Cardiac muscle cell (in vitro differentiated cells and primary cell): Measurements from ENCODE around the gene AKT1S1. TPM values are rescaled to one million over a fixed set of nuclear protein-coding genes. Genes with fewer than 3 reads are reported as not detected.
"Not testable (repeated sequence)": the region's sequence is repeated elsewhere in the genome, so short reads cannot be mapped to it uniquely, and the experiment has no call there.

ENCODE experiments used
- DNase-seq, 2 donors: peaks; one replicate each; pipeline versions ENCODE4 v3.0.0 to v3.0.0-alpha.2; 2010 to 2017; ENCODE audit warnings: low read depth in 1 of 2, low spot score in 1 of 2
- H3K27ac ChIP-seq: fragments of 200-600 bp; sonication (generic); 2 replicates; pipeline ENCODE4 v1.5.1; 2016
- H3K27me3 ChIP-seq: fragments of 200-600 bp; sonication (generic); 2 replicates; pipeline ENCODE4 v1.6.0; 2016; ENCODE audit warnings: control low read depth
- H3K36me3 ChIP-seq: fragments of 200-600 bp; sonication (generic); 2 replicates; pipeline ENCODE4 v1.5.1; 2016; ENCODE audit warnings: control low read depth
- H3K4me1 ChIP-seq: fragments of 200-600 bp; sonication (generic); 2 replicates; pipeline ENCODE4 v1.8.1; 2017; ENCODE audit warnings: low read depth, mild to moderate bottlenecking, mixed run types
- H3K4me3 ChIP-seq: fragments of 200-600 bp; sonication (generic); 2 replicates; pipeline ENCODE4 v1.5.1; 2016; ENCODE audit warnings: mild to moderate bottlenecking
- H3K9me3 ChIP-seq: fragments of 200-600 bp; sonication (generic); 2 replicates; pipeline ENCODE4 v1.5.1; 2017; ENCODE audit warnings: low read depth, mild to moderate bottlenecking, control low read depth
- CTCF ChIP-seq: IDR thresholded peaks from 2 replicates; pipeline ENCODE4 v1.5.1; 2012; ENCODE audit warnings: low read depth, mild to moderate bottlenecking, low read length
- polyA plus RNA-seq: library from polyadenylated mRNA; unstranded; fragments of >200 nt; fragmentation: Nextera tagmentation; extraction: Ambion mirVana; gene quantifications from 2 replicates; pipeline ENCODE4 v1.2.1, GENCODE V29; 2016
- total RNA-seq: library from RNA; depleted of rRNA; stranded (reverse); fragments of >200 nt; gene quantifications from 2 replicates; pipeline ENCODE4 v1.2.3, GENCODE V29; 2016

AKT1S1 gene
- total and polyA plus RNA-seq, 2 experiments from 2014 or later: 27.5 to 66.2 TPM

DNA sequence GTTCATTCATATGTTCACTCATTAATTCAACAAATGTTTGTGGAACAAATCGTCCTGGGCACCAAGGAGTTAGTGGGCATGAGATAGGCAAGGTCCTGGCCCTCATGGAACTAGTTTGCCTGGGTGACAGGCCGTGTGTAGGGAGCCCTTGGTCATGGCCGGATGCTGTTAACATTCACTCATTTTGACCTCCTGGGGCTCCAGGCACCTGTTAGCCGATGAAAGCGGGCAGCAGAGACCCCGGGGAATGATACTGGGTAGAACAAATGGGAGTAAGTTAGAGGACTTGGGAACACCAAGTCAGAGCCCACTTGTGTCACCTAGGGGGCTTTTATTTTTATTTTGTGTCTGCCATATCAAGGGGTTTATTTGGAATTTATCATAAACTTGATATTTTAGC lies 52.5 kb downstream of the AKT1S1 start:
- Histone ChIP-seq H3K36me3 (peaks cover 5% of the 10 kb centered on the region), H3K27me3 (no peaks in the 10 kb centered on the region), H3K27ac (no peak overlapping the region), H3K4me1 (peaks cover 7% of the 10 kb centered on the region), H3K4me3 (no peak overlapping the region), H3K9me3 (no peaks in the 10 kb centered on the region)
- DNase-seq: no peak
- no peak for TF ChIP-seq CTCF

DNA sequence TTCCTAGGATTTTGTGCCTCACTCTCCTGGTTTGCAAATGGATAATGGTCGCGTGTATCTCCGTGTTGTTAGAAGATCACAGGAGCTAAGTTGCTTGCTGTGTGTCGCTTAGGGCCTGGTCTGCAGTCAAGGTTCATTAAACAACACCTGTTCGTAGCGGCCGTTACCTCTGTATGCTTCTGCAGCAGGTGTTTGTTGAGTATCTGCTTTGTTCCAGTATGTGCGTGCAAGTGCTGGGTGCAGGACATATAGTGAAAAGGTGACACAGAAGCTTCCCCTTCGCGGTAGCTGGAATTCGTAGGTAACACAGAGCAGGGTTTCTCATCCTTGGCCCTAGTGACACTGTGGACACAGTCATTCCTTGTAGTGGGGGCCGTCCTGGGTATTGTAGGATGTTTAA lies 53.7 kb downstream of the AKT1S1 start:
- TF ChIP-seq CTCF: no peak

DNA sequence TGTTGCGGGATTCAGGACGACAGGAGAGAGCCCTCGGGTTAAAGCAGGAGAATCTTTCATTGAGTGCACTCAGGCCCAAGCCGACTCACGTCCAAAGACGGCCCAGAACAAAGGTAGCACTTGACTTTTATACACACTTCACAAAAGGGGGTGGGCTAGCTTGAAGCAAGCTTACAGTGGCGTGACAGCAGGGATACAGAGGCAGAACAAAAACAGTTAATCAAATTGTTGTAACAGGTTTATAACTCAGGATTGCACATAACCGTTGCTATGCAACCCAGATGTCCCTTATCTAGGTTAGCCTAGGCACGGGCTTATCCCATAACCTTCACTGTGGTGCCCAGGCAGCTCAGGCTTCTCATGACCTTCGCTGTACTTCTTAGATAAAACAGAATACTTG lies 57.0 kb downstream of the AKT1S1 start:
- Histone ChIP-seq H3K27ac (peak overlapping the region; percentile 62), H3K27me3 (no peaks in the 10 kb centered on the region), H3K9me3 (no peaks in the 10 kb centered on the region), H3K36me3 (peaks cover 5% of the 10 kb centered on the region), H3K4me3 (no peak overlapping the region), H3K4me1 (peaks cover 12% of the 10 kb centered on the region)
- DNase-seq: peak in 1 of 2 donors; percentile 70
- TF ChIP-seq CTCF: no peak

More for the DNA sequence above, 53.7 kb downstream of the AKT1S1 start:
- no peak overlapping the region for H3K27ac ChIP-seq
- DNase-seq: no peak
- H3K36me3 ChIP-seq: peaks cover 5% of the 10 kb centered on the region
- H3K9me3 ChIP-seq: no peaks in the 10 kb centered on the region
- no peak overlapping the region for H3K4me3 ChIP-seq
- H3K27me3 ChIP-seq: no peaks in the 10 kb centered on the region
- H3K4me1 ChIP-seq: peaks cover 12% of the 10 kb centered on the region

DNA sequence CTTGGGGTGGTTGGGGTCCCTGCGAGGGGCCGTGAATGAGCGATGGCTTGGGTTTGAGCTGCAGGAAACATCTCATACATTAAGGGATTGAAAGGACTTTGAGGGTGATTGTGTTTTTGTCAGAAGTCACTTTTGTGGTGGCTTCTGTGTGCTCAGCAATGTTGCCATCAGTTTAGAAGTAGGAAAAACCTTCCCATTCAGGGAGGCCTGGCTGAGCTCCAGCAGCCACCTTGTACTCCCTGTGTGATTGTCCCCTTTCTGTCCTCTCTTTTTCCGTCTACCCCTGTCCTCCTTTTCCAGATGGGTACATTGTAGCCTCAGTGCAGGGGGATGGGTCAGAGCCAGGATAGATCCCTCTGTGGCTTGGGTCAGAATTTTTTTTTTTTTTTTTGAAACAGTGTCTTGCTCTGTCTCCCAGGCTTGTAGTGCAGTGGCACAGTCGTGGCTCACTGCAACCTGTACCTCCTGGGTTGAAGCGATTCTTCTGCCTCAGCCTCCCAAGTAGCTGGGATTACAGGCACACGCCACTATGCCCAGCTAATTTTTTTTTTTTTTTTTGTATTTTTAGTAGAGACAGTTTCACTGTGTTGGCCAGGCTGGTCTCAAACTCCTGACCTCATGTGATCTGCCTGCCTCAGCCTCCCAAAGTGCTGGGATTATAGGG lies 57.6 kb downstream of the AKT1S1 start:
- H3K27me3 ChIP-seq, DNase-seq, H3K36me3 ChIP-seq, H3K9me3 ChIP-seq: not testable (repeated sequence)
- H3K4me3 ChIP-seq: peak overlapping the region; percentile 53
- peak overlapping the region; percentile 62 for H3K27ac ChIP-seq
- H3K4me1 ChIP-seq: peaks cover 12% of the 10 kb centered on the region

Other genes with a start within 250 kb of the AKT1S1 start
- 41.3 and 42.6 TPM in 2 replicates for gene RRAS, start 237.2 kb downstream of the AKT1S1 start, total RNA-seq
- gene RRAS, start 237.2 kb downstream of the AKT1S1 start, polyA plus RNA-seq: 80.1 and 88.1 TPM in 2 replicates
- gene SCAF1, start 235.1 kb downstream of the AKT1S1 start, total RNA-seq: 66.9 and 71.0 TPM in 2 replicates
- gene SCAF1, start 235.1 kb downstream of the AKT1S1 start, polyA plus RNA-seq: 16.4 and 19.3 TPM in 2 replicates
- gene IRF3, start 211.5 kb downstream of the AKT1S1 start, total RNA-seq: 137 and 145 TPM in 2 replicates
- 37.6 and 38.4 TPM in 2 replicates for gene IRF3, start 211.5 kb downstream of the AKT1S1 start, polyA plus RNA-seq
- 39.4 and 41.3 TPM in 2 replicates for gene BCL2L12, start 211.4 kb downstream of the AKT1S1 start, total RNA-seq
- gene BCL2L12, start 211.4 kb downstream of the AKT1S1 start, polyA plus RNA-seq: 55.5 and 59.4 TPM in 2 replicates
- gene PRMT1, start 200.1 kb downstream of the AKT1S1 start, total RNA-seq: 494 and 516 TPM in 2 replicates
- gene PRMT1, start 200.1 kb downstream of the AKT1S1 start, polyA plus RNA-seq: 398 and 431 TPM in 2 replicates
- 3.6 and 5.1 TPM in 2 replicates for gene ADM5, start 187.8 kb downstream of the AKT1S1 start, total RNA-seq
- gene ADM5, start 187.8 kb downstream of the AKT1S1 start, polyA plus RNA-seq: 1.1 and 2.2 TPM in 2 replicates
- 29.0 and 33.8 TPM in 2 replicates for gene CPT1C, start 186.2 kb downstream of the AKT1S1 start, total RNA-seq
- gene CPT1C, start 186.2 kb downstream of the AKT1S1 start, polyA plus RNA-seq: 26.5 and 31.7 TPM in 2 replicates
- gene TSKS, start 114.0 kb downstream of the AKT1S1 start, total RNA-seq: 0.09 TPM in 1 of 2 replicates, not detected in the other
- not detected in 2 replicates for gene TSKS, start 114.0 kb downstream of the AKT1S1 start, polyA plus RNA-seq
- gene AP2A1, start 110.4 kb downstream of the AKT1S1 start, total RNA-seq: 152 and 153 TPM in 2 replicates
- 64.2 and 78.0 TPM in 2 replicates for gene AP2A1, start 110.4 kb downstream of the AKT1S1 start, polyA plus RNA-seq
- 37.8 and 60.8 TPM in 2 replicates for gene FUZ, start 64.1 kb downstream of the AKT1S1 start, total RNA-seq
- 35.6 and 39.0 TPM in 2 replicates for gene FUZ, start 64.1 kb downstream of the AKT1S1 start, polyA plus RNA-seq
- 68.7 and 83.7 TPM in 2 replicates for gene MED25, start 59.1 kb downstream of the AKT1S1 start, total RNA-seq
- 69.9 and 73.2 TPM in 2 replicates for gene MED25, start 59.1 kb downstream of the AKT1S1 start, polyA plus RNA-seq
- gene PTOV1, start 26.2 kb downstream of the AKT1S1 start, total RNA-seq: 290 and 380 TPM in 2 replicates
- gene PTOV1, start 26.2 kb downstream of the AKT1S1 start, polyA plus RNA-seq: 445 and 583 TPM in 2 replicates
- gene PNKP, start 9.8 kb downstream of the AKT1S1 start, total RNA-seq: 73.8 and 74.5 TPM in 2 replicates
- 69.7 and 98.4 TPM in 2 replicates for gene PNKP, start 9.8 kb downstream of the AKT1S1 start, polyA plus RNA-seq
- 25.4 and 26.8 TPM in 2 replicates for gene TBC1D17, start 347 bp upstream of the AKT1S1 start, total RNA-seq
- 38.0 and 52.5 TPM in 2 replicates for gene TBC1D17, start 347 bp upstream of the AKT1S1 start, polyA plus RNA-seq
- gene IL4I1, start 19.5 kb upstream of the AKT1S1 start, total RNA-seq: 0.63 TPM in 1 of 2 replicates, not detected in the other
- 0.40 TPM in 1 of 2 replicates, not detected in the other for gene IL4I1, start 19.5 kb upstream of the AKT1S1 start, polyA plus RNA-seq
- gene ATF5, start 51.9 kb upstream of the AKT1S1 start, total RNA-seq: 5.9 and 6.8 TPM in 2 replicates
- 4.8 and 6.3 TPM in 2 replicates for gene ATF5, start 51.9 kb upstream of the AKT1S1 start, polyA plus RNA-seq
- 60.6 and 71.3 TPM in 2 replicates for gene NUP62, start 52.1 kb upstream of the AKT1S1 start, total RNA-seq
- 43.3 and 63.1 TPM in 2 replicates for gene NUP62, start 52.1 kb upstream of the AKT1S1 start, polyA plus RNA-seq
- 0.03 TPM in 1 of 2 replicates, not detected in the other for gene SIGLEC11, start 83.8 kb upstream of the AKT1S1 start, total RNA-seq
- 0.13 TPM in 1 of 2 replicates, not detected in the other for gene SIGLEC11, start 83.8 kb upstream of the AKT1S1 start, polyA plus RNA-seq
- gene VRK3, start 148.0 kb upstream of the AKT1S1 start, total RNA-seq: 29.9 and 34.3 TPM in 2 replicates
- 38.1 and 45.9 TPM in 2 replicates for gene VRK3, start 148.0 kb upstream of the AKT1S1 start, polyA plus RNA-seq
- gene ZNF473, start 148.7 kb upstream of the AKT1S1 start, total RNA-seq: 6.3 and 6.5 TPM in 2 replicates
- gene ZNF473, start 148.7 kb upstream of the AKT1S1 start, polyA plus RNA-seq: 4.4 and 5.3 TPM in 2 replicates